SH-SY5Y (cell line): ENCODE measurements around the gene SPSB3.

Experiments used
- GATA2 ChIP-seq: IDR thresholded peaks from 2 replicates; pipeline ENCODE4 v1.6.1; 2011; ENCODE audit warnings: mild to moderate bottlenecking, low read depth, low read length
- GATA3 ChIP-seq: IDR thresholded peaks from 2 replicates; pipeline ENCODE4 v1.6.1; 2011; ENCODE audit warnings: low read depth, mild to moderate bottlenecking, low read length, moderate library complexity

DNA sequence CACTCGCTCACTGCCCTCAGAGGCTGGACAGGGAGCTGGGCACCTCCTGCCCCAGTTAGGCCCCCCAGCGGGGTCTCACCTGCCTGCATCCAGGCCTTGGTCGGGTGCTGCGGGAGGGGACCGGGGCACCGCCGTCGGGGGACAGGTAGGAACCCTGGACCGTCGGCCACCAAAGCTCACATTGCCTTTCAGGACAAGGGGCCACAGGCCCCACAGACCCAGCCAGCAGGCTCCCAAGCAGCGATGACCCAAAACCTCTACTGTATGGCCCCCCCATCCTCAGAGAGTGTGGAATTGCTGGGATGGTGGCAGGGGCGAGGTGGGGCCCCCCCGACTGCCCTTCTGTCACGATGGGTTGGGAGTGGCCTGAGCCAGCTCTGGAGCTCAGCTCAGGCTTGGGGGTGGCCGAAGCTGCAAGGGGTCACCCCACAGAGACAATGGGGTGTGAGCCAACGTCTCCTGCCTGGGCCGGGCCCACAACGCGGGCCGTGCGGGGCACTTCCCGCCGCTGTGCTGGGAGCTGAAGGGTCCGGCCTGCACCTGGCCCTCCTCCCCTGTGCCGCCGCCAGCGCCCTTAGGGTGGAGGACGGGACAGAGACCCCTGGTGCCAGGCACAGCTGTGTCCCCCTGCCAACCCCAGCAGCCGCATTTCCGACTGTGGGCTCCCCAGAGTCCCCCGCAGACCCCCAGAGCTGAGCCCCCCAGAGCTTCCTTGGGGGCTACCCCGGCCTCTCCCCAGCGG is 10.6 kb upstream of the SPSB3 start:
- TF ChIP-seq GATA2 (no peak), GATA3 (no peak)
